Measurements from ENCODE around the gene NOL4L. TPM values are rescaled to one million over a fixed set of nuclear protein-coding genes. Genes with fewer than 3 reads are reported as not detected.

The NOL4L gene
- total RNA-seq, 2 donors from 2014 or later: 39.6 to 50.7 TPM

GRCh38 chr20:32632461-32633354, 47.6 kb upstream of the NOL4L start:
- H3K27me3 ChIP-seq (ENCODE audit: control insufficient read depth, insufficient read depth, low read length, poor library complexity, severe bottlenecking): no peaks in the 10 kb centered on the region
- Mint-ChIP-seq H3K36me3 (ENCODE audit: low read depth) (no peaks in the 10 kb centered on the region), H3K27ac (peak overlapping the region; percentile 27), H3K4me3 (no peak overlapping the region), H3K4me1 (peaks cover 54% of the 10 kb centered on the region), H3K27me3 (ENCODE audit: insufficient read depth) (peaks cover 1% of the 10 kb centered on the region), H3K9me3 (no peaks in the 10 kb centered on the region)
- H3K9ac ChIP-seq (ENCODE audit: extremely low read depth, low read length, poor library complexity, severe bottlenecking): no peak overlapping the region
- 87% methylated on average over 15 of the region's 16 CpGs for WGBS, 2 experiments (ENCODE audit: insufficient coverage in 1 of 2, insufficient read length in 1 of 2)
- TF ChIP-seq, protein P1, sequence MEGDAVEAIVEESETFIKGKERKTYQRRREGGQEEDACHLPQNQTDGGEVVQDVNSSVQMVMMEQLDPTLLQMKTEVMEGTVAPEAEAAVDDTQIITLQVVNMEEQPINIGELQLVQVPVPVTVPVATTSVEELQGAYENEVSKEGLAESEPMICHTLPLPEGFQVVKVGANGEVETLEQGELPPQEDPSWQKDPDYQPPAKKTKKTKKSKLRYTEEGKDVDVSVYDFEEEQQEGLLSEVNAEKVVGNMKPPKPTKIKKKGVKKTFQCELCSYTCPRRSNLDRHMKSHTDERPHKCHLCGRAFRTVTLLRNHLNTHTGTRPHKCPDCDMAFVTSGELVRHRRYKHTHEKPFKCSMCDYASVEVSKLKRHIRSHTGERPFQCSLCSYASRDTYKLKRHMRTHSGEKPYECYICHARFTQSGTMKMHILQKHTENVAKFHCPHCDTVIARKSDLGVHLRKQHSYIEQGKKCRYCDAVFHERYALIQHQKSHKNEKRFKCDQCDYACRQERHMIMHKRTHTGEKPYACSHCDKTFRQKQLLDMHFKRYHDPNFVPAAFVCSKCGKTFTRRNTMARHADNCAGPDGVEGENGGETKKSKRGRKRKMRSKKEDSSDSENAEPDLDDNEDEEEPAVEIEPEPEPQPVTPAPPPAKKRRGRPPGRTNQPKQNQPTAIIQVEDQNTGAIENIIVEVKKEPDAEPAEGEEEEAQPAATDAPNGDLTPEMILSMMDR (conservative IDR thresholded peaks at IDR 0.05): no peak
- DNase-seq: peak; percentile 49
- no peaks in the 10 kb centered on the region for H3K36me3 ChIP-seq (ENCODE audit: control insufficient read depth, insufficient read depth, low read length)
- H3K9me3 ChIP-seq (ENCODE audit: control insufficient read depth, low read length): no peaks in the 10 kb centered on the region
- H3K27ac ChIP-seq (ENCODE audit: low read depth, low read length): no peak overlapping the region
- peak overlapping the region; percentile 46 for H3K4me3 ChIP-seq (ENCODE audit: low read length)
- H3K4me1 ChIP-seq (ENCODE audit: control insufficient read depth, insufficient read depth, low read length): peaks cover 11% of the 10 kb centered on the region

DNA sequence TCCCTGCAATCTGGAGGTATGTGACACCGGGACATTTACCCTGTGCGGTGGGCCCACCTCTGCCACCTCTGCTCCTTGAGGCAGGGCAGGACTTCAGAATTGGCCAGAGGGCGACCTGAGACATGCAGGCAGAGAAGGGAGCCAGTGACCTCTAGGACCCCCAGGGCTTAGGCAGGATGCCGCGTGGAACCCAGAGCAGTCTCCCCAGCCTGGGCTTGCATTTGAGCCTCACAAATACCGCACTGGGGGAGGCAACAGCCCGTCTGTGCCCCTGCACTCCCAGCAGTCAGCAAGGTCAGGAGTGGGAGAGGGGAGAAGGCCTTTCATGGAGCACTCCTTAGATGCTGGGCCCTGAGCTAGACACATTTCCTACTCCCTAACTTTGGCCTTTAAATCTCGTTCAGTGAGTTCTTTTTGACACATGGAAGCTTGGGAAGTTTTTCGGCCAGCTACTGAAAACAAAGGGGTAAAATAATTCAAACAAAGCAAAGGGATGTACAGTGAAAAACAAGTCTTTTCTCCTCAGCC, 46.9 kb upstream of the NOL4L start:
- Histone ChIP-seq H3K9ac (ENCODE audit: extremely low read depth, low read length, poor library complexity, severe bottlenecking) (no peak overlapping the region), H3K36me3 (ENCODE audit: control insufficient read depth, insufficient read depth, low read length) (no peaks in the 10 kb centered on the region), H3K27me3 (ENCODE audit: control insufficient read depth, insufficient read depth, low read length, poor library complexity, severe bottlenecking) (no peaks in the 10 kb centered on the region), H3K27ac (ENCODE audit: low read depth, low read length) (no peak overlapping the region), H3K4me3 (ENCODE audit: low read length) (peak overlapping the region; percentile 46), H3K9me3 (ENCODE audit: control insufficient read depth, low read length) (no peaks in the 10 kb centered on the region), H3K4me1 (ENCODE audit: control insufficient read depth, insufficient read depth, low read length) (peaks cover 17% of the 10 kb centered on the region)
- no peaks in the 10 kb centered on the region for H3K36me3 Mint-ChIP-seq (ENCODE audit: low read depth)
- no peak overlapping the region for H3K4me3 Mint-ChIP-seq
- TF ChIP-seq, protein P1 (conservative IDR thresholded peaks at IDR 0.05): no peak
- peak overlapping the region; percentile 27 for H3K27ac Mint-ChIP-seq
- no peaks in the 10 kb centered on the region for H3K9me3 Mint-ChIP-seq
- WGBS, 2 experiments (ENCODE audit: insufficient coverage in 1 of 2, insufficient read length in 1 of 2): 72 to 75% methylated on average over 8 to 9 of the region's 9 CpGs
- peaks cover 58% of the 10 kb centered on the region for H3K4me1 Mint-ChIP-seq
- peaks cover 1% of the 10 kb centered on the region for H3K27me3 Mint-ChIP-seq (ENCODE audit: insufficient read depth)
- peak; percentile 63 for DNase-seq

GRCh38 chr20:32629813-32630212, 44.7 kb upstream of the NOL4L start:
- Histone ChIP-seq H3K27me3 (ENCODE audit: control insufficient read depth, insufficient read depth, low read length, poor library complexity, severe bottlenecking) (no peaks in the 10 kb centered on the region), H3K4me3 (ENCODE audit: low read length) (no peak overlapping the region), H3K4me1 (ENCODE audit: control insufficient read depth, insufficient read depth, low read length) (peaks cover 18% of the 10 kb centered on the region), H3K36me3 (ENCODE audit: control insufficient read depth, insufficient read depth, low read length) (no peaks in the 10 kb centered on the region), H3K27ac (ENCODE audit: low read depth, low read length) (no peak overlapping the region), H3K9ac (ENCODE audit: extremely low read depth, low read length, poor library complexity, severe bottlenecking) (no peak overlapping the region), H3K9me3 (ENCODE audit: control insufficient read depth, low read length) (no peaks in the 10 kb centered on the region)
- peaks cover 1% of the 10 kb centered on the region for H3K27me3 Mint-ChIP-seq (ENCODE audit: insufficient read depth)
- H3K9me3 Mint-ChIP-seq: no peaks in the 10 kb centered on the region
- TF ChIP-seq, protein P1 (conservative IDR thresholded peaks at IDR 0.05): no peak
- H3K36me3 Mint-ChIP-seq (ENCODE audit: low read depth): no peaks in the 10 kb centered on the region
- H3K27ac Mint-ChIP-seq: no peak overlapping the region
- WGBS, 2 experiments (ENCODE audit: insufficient coverage in 1 of 2, insufficient read length in 1 of 2): 93 to 99% methylated on average over 10 to 13 of the region's 13 CpGs
- DNase-seq: no peak
- no peak overlapping the region for H3K4me3 Mint-ChIP-seq
- H3K4me1 Mint-ChIP-seq: peaks cover 47% of the 10 kb centered on the region

Data from endodermal cell (in vitro differentiated cells).